Measurements from ENCODE around the gene TGFB1I1.
"Not testable (repeated sequence)": the region's sequence is repeated elsewhere in the genome, so short reads cannot be mapped to it uniquely, and the experiment has no call there.

Gene TGFB1I1

GRCh38 chr16:31472709-31473203, 804 bp downstream of the TGFB1I1 start:
- DNase-seq = peak; percentile 89

- no peak for DNase-seq
Measured at GRCh38 chr16:31473264-31473984, 1.5 kb downstream of the TGFB1I1 start.

GRCh38 chr16:31474173-31474714, 2.3 kb downstream of the TGFB1I1 start:
- DNase-seq = no peak

GRCh38 chr16:31474773-31475738, 3.1 kb downstream of the TGFB1I1 start:
- no peak for DNase-seq

- DNase-seq = no peak
Measured at GRCh38 chr16:31475946-31476302, 4.0 kb downstream of the TGFB1I1 start.

- DNase-seq = peak; percentile 76
Measured at GRCh38 chr16:31476303-31477219, 4.6 kb downstream of the TGFB1I1 start.

GRCh38 chr16:31477220-31478216, 5.6 kb downstream of the TGFB1I1 start:
- no peak for DNase-seq

GRCh38 chr16:31478956-31479355, 7.0 kb downstream of the TGFB1I1 start:
- no peak for DNase-seq

GRCh38 chr16:31479751-31480150, 7.8 kb downstream of the TGFB1I1 start:
- DNase-seq = no peak

GRCh38 chr16:31480851-31481536, 9.0 kb downstream of the TGFB1I1 start:
- DNase-seq = no peak

- DNase-seq = no peak
Measured at GRCh38 chr16:31483081-31483480, 11.1 kb downstream of the TGFB1I1 start, which contains the start of gene SLC5A2. SLC5A2 (plus strand) TSS chr16:31483123; CDS start chr16:31483137, 14 bp downstream.

GRCh38 chr16:31484048-31484447, 12.1 kb downstream of the TGFB1I1 start:
- not testable (repeated sequence) for DNase-seq

GRCh38 chr16:31484491-31485171, 12.7 kb downstream of the TGFB1I1 start:
- peak; percentile 49 for DNase-seq

- no peak for DNase-seq
Measured at GRCh38 chr16:31485571-31485970, 13.6 kb downstream of the TGFB1I1 start.

- DNase-seq = peak; percentile 58
Measured at GRCh38 chr16:31486045-31486444, 14.1 kb downstream of the TGFB1I1 start.

GRCh38 chr16:31487071-31487719, 15.2 kb downstream of the TGFB1I1 start:
- DNase-seq = no peak

GRCh38 chr16:31487720-31488467, 15.9 kb downstream of the TGFB1I1 start:
- DNase-seq = peak; percentile 73
